NCI-H2196 treated with DMSO at 0.1 percent for 48 hours (cell line): ENCODE measurements around the gene LRRC27.

Experiments used
- DNase-seq: peaks from one replicate; lab custom pipeline; 2025; ENCODE audit not compliant: unreplicated experiment; lab: John Stamatoyannopoulos, UW

The LRRC27 gene

DNA sequence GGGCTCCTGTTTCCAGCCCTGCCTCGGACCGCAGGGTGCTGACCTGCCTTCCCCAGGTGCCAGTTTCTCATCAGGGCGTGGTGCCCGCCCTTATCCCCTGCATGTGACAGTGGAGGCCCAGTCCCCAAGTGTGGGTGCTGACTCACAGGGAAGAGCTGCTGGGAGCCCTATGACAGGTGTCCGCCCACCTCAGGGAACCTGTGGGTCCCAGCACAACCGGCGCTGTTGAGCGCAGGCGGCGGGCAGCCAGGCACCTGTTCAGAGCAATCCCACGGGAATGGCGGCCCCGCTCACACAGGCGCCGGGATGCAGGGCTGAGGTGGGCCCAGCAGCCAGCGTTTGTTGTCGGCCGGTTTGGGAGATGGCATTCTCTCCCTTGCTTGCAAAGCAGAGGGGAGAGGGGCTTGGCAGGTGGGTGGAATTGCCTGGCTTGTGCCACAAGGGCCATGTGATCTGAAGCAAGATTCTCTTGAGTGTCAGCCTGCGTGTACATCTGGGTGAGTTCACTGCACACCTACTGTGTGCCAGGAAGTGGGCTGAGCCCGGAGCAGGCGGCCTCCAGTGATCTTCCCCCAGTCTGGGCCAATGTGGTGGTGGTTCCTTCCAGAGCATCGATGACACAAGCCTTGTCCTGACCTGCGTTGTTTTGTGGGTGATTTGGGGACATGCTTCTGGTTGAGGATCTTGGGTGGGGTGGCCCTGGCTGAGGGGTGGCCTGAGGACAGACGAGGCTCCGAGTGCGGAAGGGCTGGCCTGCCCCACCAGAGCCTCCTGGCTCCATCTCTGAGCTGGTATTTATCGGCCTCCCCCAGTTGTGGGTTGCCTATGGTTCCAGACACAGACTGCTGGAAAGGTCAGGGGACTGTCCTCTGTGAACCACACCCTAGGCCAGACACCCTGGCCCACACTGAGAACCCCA, 67.4 kb downstream of the LRRC27 start:
- no peak for DNase-seq

GRCh38 chr10:132400041-132400546, 68.1 kb downstream of the LRRC27 start:
- DNase-seq, result no peak

DNA sequence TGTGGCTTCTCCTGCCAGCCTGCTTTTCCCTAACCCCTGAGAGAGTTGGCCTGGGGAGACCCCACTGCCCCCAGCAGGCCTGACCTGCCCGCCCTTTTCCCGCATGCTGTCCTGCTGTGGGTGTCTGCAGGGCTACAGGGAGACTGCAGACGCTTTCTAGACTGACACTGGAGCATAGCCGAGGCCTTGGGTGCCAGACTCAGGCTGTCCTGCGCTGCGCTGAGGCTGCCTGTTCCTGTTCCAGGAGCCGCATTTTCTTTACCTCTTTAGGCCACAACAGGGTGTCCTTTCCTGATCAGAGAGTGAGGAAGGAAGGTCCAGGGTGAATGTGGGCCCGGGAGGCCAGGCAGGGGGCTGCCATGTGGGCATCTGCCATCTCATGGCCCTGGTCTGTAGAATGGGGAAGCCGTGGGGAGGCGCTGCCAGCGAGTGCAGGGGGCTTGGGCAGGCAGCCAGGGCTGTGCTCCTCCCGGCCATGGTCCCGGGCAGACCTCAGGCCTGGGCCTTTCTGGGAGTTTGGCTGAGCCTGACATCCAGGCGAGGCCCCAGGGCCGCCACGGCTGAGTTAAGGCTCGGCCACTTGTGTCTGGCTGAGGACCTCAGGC, 68.7 kb downstream of the LRRC27 start:
- no peak for DNase-seq

DNA sequence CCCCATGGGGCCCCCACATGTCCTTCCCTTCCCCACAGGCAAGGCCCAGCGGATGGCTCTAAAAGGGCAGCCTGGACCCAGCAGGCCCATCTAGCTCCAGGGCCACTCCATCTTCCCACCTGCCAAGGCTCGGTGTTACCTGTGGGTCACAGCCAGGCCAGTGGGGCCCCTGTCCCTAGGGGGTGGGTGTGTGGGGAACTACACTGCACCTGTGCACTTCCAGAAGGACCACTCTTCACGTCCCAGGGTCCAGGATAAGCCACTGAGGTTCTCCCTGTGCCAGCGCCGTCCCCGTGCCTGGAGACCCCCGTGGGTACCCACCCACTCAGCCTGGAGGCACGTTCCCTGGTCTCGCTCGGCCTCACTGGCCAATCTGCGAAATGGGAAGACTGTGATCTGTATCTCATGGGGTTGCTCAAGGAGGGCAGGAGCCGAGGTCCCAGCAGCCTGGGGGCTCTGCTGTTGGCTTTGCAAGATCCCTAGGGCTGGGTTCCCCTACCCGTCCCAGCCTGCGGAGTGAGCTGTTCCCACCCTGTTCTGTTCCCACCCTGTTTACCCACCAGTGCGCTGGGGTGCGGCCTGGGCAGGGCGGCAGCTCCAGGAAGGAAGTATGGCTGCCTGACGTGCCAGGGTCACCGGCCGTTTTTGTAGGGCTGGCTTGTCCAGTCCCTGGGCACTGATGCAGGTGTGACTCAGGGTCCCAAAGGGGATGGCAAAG, 69.6 kb downstream of the LRRC27 start:
- no peak for DNase-seq

GRCh38 chr10:132402781-132403241, 70.8 kb downstream of the LRRC27 start:
- no peak for DNase-seq

GRCh38 chr10:132403511-132404168, 71.6 kb downstream of the LRRC27 start:
- DNase-seq, result no peak

DNA sequence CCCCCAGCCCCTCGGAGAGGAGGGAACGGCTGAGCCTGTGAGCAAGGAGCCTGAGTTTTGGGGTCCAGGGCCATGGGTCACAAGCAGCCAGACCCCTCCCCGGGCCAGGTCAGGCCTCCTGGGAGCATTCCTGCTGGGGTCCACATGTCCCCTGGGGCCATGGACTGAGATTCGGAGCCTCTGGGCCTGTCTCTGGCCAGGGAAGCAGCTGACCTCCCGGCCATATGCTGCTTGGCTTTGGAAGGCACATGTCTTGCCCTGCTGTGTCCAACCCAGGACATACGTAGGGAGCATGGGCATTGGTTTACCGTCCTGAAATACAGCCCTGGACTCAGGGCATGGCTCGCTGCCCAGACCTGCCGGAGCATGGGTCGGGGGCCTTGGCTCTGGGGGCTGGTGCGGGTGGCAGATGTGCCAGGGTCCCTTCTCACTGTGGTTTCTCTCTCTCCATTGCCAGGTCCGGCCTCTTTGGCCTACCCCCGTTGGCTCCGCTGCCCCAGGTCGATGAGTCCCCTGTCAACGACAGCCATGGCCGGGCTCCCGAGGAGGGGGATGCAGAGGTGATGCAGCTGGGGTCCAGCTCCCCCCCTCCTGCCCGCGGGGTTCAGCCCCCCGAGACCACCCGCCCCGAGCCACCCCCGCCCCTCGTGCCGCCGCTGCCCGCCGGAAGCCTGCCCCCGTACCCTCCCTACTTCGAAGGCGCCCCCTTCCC, 72.3 kb downstream of the LRRC27 start:
- no peak for DNase-seq

DNA sequence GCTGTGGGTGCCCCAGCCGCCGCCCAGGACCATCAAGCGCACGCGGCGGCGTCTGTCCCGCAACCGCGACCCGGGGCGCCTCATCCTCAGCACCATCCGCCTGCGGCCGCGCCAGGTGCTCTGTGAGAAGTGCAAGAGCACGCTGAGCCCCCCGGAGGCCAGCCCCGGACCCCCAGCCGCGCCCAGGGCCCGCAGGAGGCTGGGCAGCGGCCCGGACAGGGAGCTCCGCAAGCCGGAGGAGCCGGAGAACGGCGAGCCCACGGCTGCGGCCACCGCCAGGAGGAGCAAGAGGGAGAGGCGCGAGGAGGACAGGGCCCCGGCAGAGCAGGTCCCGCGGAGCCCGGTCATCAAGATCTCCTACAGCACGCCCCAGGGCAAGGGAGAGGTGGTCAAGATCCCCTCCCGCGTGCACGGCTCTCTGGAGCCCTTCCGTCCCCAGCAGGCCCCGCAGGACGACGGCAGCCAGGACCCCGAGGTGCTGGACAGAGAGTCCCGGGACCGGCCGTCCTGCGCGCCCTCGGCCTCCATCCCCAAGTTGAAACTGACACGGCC, 73.0 kb downstream of the LRRC27 start:
- DNase-seq, result no peak

- no peak for DNase-seq
Observed at GRCh38 chr10:132405463-132405991, 73.5 kb downstream of the LRRC27 start.

GRCh38 chr10:132406181-132406580, 74.2 kb downstream of the LRRC27 start:
- DNase-seq, result no peak

DNA sequence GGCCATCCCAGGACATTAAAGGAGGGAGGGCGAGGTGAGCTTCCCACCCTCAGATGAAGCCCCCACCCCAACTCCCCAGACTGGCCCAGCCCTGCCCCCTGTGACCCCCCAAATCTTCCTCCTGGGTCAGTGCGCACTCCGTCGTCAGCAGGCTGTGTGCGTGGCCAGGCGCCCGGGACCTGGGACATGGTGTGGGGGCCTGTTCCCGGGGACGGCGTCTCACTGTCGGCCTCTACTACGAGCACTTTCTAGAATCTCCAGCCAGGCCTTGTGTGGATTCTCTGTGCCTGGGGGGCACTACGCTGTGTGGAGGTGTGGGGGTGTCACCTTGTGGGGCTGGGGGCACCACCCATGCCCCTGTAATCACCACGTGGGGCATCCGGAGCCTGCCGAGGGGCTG, 74.8 kb downstream of the LRRC27 start:
- DNase-seq, result no peak

- DNase-seq, result no peak
Observed at GRCh38 chr10:132407243-132407746, 75.3 kb downstream of the LRRC27 start.

DNA sequence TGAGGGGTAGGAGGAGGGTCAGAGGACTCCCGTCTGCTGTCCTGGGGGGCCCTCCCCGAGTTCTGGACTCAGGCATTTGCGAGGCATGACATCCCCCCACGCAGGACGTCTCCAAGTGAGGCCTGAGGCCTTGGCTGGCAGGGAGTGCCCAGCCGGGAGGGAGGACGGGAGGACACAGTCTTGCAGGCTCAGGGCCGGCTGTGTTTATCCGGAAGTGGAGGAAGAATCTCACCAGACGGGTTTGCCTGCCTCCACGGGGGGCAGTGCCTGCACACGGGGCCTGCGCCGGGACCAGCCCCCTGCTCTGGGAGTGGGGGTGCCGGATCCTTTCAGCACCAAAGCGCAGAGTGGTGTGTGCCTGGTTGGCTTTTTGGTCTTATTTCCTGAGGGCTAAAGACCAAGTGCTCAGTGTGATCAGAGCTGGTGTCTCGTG, 75.9 kb downstream of the LRRC27 start:
- no peak for DNase-seq

DNA sequence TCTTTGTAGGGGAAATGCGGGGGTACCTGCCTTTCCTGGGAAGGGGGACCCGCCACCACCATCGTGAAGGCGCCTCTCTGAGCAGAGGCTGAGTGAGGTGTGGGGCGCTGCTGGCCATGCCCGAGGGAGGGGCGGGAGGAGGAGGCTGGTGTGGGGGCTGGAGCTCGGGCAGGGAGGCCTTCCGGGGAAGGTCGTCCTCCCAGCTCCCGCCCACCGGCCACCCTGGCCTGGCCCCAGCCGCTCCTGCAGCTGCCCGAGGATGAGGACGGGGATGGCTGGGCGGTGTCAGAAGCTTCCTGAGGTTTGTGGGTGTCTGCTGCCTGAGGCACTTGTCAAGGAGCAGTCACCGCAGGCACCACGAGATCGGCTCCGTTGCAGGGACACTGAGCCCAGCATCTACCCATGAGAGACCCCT, 76.4 kb downstream of the LRRC27 start:
- DNase-seq, result no peak

DNA sequence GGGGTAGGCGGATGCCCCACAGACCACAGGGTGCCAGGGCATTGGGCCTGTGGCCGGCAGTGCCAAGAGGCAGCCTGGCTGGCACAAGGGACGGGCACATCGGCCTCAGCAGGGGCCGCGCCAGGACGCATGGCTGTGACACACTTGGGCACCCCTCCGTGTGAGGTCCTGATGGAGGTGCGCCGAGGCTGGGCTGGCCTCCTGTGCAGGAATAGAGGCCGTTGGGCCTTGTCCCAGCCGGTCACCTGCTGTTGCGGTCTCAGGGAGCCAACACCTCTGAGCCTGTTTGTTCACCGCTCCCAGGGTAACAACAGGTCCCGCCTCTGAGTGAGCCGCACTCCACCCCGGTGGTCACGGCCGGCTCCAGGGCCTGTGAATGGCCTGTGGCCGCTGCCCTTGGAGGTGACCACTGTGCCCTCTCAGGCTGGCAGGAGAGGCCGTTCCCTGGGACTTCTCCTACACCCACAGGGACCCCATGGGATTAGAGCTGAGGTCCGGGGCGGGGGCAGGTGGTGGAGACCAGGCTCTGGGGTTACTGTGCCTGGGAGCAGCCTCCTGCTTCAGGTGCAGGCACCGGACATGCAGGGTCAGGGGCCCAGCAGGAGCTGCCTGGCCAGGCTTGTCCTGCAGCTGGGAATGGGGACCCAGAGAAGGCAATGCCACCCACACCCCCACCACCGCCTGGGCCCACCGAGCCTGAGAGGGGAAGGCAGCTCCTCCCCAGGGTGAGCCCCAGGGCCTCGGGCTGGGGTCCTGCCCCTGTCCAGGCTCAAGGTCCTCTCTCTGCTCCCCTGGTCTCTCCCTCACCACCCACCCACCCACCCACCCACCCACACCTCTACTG, 77.1 kb downstream of the LRRC27 start:
- DNase-seq, result no peak

DNA sequence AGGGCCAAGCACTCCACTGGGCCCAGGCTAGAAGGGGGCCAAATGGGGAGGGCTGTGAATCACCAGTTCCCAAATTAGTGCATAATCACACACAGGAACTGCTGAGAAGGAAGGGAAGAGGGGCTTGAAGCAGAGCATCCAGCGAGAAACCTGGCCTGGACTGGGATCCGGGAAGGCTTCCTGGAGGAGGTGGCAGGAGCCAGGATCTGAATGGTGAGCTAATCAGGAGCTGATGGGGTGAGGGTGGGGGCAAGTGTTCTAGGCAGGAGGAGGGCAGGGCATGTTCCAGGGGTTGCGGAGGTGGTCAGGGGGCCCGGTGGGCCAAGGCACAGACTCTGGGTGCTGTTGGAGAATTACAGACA, 77.7 kb downstream of the LRRC27 start:
- DNase-seq, result no peak

DNA sequence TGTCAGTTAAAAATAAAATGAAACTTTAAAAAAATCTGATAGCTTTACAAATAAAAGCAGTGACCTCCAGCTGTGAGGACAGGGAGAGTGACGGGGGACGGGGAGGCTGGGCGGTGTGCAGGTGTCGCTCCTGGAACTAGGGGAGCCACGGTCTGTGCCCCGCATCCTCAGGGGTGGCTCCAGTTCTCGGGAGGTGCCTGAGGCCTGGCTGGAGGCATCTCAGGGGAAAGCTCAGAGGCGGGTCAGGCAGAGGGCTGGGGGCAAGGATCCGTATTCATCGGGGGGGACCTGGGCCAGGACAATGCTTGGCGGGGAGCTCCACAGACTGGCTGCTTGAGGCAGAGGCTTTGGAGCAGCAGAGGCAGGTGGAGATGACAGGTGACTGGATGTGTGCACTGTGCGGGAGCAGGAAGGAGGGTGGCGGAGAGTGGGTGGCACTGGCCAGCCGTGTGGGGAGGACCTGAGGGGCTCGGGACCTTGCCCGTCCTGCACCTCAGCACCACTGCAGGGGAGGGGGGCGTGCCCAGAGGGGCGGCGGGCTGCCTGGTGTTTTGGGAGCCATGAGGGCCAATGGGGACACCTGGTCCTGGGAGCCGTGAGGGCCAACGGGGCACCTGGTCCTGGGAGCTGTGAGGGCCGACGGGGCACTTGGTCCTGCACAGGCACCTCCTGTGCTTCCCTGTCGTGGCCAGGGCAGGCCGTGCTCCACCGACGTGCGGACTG, 78.2 kb downstream of the LRRC27 start:
- DNase-seq, result no peak
